Parietal lobe (tissue), 2 donors: ENCODE data around the gene AQP10. TPM values are rescaled to one million over a fixed set of nuclear protein-coding genes. Genes with fewer than 3 reads are reported as not detected.

Source experiments
- small RNA-seq: library from RNA; depleted of rRNA; stranded (forward); fragments of <200 nt; gene quantifications from one replicate; pipeline ENCODE3, GENCODE V24; 2014; ENCODE audit warnings: low replicate concordance
- total RNA-seq: library from RNA; depleted of rRNA; stranded (reverse); fragments of >200 nt; gene quantifications from one replicate; pipeline ENCODE4 v1.2.3, GENCODE V29; 2014

AQP10 gene, protein sequence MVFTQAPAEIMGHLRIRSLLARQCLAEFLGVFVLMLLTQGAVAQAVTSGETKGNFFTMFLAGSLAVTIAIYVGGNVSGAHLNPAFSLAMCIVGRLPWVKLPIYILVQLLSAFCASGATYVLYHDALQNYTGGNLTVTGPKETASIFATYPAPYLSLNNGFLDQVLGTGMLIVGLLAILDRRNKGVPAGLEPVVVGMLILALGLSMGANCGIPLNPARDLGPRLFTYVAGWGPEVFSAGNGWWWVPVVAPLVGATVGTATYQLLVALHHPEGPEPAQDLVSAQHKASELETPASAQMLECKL
- not detected for total RNA-seq

DNA sequence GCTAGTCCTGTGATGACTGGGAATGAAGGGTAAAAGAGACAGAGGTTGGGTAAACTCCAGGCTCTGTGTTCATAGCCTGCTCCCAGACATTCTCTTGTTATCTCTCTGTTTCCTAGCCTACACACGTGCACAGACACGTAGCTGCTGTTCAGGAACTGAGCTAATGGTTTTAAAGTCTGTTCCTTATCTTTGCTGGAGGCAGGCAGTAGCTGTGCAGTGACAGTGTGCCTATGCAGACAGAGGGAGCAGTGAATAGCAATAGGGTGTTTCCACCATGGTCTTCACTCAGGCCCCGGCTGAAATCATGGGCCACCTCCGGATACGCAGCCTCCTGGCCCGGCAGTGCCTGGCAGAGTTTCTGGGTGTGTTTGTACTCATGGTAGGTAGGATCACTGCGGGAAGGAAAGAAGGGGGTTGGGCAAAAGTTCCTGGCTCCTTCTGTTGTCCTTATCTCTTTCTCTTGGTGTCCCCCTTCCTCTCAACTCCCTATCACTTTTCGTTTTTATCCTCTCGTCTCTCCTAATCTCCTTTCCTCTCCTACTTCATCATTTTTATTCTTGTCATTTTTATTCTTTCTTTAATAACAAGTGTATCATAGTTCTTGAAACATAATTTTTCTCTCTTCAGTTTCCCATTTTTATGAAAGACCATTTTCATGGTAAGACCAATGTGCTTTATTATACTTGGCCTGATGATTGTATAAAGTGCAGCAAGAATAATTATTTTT, at the start of gene AQP10:
Gene AQP10 (plus strand): TSS at position 212 of the 727 bp plus-strand sequence. CDS start 63 bp downstream, at position 275.

DNA sequence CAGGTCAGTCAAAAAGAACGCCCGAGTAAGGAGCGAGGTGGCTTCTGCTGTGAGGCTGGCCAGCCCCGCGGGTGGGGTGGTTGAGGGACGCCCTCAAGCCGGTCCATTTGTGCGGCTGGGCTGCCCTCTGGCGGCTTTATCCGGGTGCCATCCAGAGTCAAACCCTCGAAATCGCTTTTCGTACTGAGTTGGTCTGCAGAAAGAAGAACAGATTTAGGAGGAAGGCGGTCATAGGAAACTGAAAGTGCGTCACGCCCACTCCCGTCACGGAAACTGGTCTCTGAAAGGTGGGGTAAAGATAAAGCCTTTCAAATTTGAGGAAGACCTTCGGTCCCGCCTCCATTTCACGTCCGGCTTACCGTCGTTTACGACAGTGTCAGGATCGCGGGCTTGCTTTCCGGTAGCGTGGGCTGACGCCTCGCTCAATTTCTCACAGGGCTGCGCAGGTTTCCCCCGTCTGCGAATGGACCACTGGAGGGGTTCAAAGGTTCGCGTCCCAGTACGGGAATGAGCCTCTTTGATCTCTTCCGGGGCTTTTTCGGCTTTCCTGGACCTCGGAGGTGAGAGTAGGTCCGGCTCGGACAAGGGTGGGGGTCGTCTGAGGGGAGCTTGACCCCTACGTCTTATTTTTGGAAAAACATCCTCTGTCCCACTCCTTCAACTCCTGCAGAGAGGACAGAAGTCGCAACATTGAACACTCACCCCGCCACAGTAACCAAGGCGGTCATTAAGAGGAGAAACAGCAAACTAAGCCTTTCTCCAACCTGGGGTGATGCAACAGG, 48.5 kb upstream of the AQP10 start, which contains the start of gene HAX1:
Gene HAX1 (plus strand): TSS at position 413 of the 782 bp plus-strand sequence. CDS start 95 bp downstream, at position 508.

DNA sequence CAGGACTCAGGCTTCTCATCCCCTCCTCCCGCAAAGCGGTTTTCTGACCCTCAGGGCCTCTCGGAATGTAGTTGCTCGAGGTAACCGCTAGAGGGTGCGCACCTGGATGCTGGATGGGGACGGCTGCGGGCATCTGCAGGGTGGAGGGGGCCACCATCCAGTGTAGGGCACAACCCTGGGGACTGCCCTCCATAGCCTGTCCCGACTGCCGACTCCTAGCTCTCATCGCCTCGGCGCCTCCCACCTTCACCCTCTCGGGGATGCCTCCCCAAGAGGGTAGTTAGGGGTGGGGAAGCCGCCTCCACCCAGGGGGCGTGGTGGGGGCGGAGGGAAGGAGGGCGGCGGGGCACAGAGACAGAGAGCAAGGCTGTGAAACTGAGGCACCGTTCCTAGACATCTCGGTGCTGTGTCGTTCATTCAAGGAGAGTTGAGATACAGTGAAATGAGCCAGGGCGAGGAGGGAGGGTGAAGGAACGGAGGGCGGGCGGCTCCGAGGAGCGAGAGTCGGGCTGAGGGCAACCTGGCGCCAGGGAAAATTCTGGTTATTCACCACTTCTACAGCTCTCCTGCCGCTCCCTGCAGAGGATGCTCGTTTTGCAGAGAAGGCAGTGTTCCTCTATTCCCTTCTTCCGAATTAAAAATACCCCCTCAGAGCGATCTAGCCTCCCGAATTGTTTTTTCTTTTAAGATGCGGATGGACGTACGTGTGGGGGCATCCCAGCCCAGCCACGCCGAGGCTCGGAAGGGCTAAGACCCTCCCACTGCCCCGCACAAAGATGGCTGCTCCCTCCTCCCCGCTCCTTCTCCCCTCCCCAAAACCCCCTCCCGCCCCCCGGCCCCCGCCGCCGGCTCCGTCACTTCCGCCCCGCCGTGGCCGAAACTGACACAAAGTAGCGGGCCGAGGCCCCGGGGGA, 4.0 kb downstream of the AQP10 start, which contains the start of gene ATP8B2:
Gene ATP8B2 (plus strand): TSS at position 857 of the 914 bp plus-strand sequence. CDS start 2,617 bp downstream, outside the sequence.

Small RNA genes lying within 50 kb of the gene (small RNA-seq; reads per million reads assigned to genes)
- 0.09 reads per million for gene RF00273
- not detected for gene RNU6-121P
- gene RNU6-239P = not detected
- not detected for gene RNU7-57P

Other genes starting within 250 kb of the AQP10 start
- gene NUP210L, start 166.0 kb upstream of the AQP10 start, total RNA-seq = 0.31 TPM
- gene TPM3, start 129.0 kb upstream of the AQP10 start, total RNA-seq = 177 TPM
- not detected for gene CFAP141, start 114.8 kb upstream of the AQP10 start, total RNA-seq
- gene UBAP2L, start 100.1 kb upstream of the AQP10 start, total RNA-seq = 87.0 TPM
- 47.6 TPM for gene HAX1, start 48.5 kb upstream of the AQP10 start, total RNA-seq
- 45.7 TPM for gene ATP8B2, start 4.4 kb downstream of the AQP10 start, total RNA-seq
- 2.2 TPM for gene IL6R, start 84.2 kb downstream of the AQP10 start, total RNA-seq
- gene TDRD10, start 181.1 kb downstream of the AQP10 start, total RNA-seq = not detected
- gene SHE, start 181.3 kb downstream of the AQP10 start, total RNA-seq = 1.3 TPM
- gene UBE2Q1, start 237.6 kb downstream of the AQP10 start, total RNA-seq = 22.5 TPM
- 31.0 TPM for gene CHRNB2, start 246.7 kb downstream of the AQP10 start, total RNA-seq